Heart right ventricle (tissue), 16 donors: ENCODE data around the gene ZFP30. TPM values are rescaled to one million over a fixed set of nuclear protein-coding genes. Genes with fewer than 3 reads are reported as not detected.
"Not testable (repeated sequence)": the region's sequence is repeated elsewhere in the genome, so short reads cannot be mapped to it uniquely, and the experiment has no call there.

ENCODE experiments used
- ATAC-seq, 8 donors: fragments of 200-7000 bp; cut with Tn5 transposase; one replicate each; pipeline ENCODE4 v1.9.1; 2020; ENCODE audit warnings: mild to moderate bottlenecking in 8 of 8, moderate library complexity in 8 of 8, moderate number of reproducible peaks in 1 of 8
- DNase-seq, 2 donors: peaks; one replicate each; pipeline ENCODE4 v3.0.0-alpha.2; 2020
- H3K27ac ChIP-seq, 10 donors: fragments of 200-600 bp; sonication (generic) in 2 of 10; one replicate each; pipeline versions ENCODE4 v1.5.0 to v1.8.0; 2020 to 2022; ENCODE audit warnings: mild to moderate bottlenecking in 3 of 10
- H3K27me3 ChIP-seq, 7 donors: fragments of 200-600 bp; one replicate each; pipeline ENCODE4 v1.8.0; 2021 to 2022; ENCODE audit warnings: mild to moderate bottlenecking in 2 of 7
- H3K36me3 ChIP-seq, 9 donors: fragments of 200-600 bp; sonication (generic) in 1 of 9; one replicate each; pipeline versions ENCODE4 v1.5.0 to v1.8.0; 2020 to 2022; ENCODE audit warnings: mild to moderate bottlenecking in 2 of 9
- H3K4me1 ChIP-seq, 9 donors: fragments of 200-600 bp; sonication (generic) in 1 of 9; one replicate each; pipeline versions ENCODE4 v1.5.0 to v1.8.0; 2020 to 2022; ENCODE audit warnings: mild to moderate bottlenecking in 4 of 9
- H3K4me3 ChIP-seq, 10 donors: fragments of 200-600 bp; sonication (generic) in 2 of 10; one replicate each; pipeline versions ENCODE4 v1.5.0 to v1.8.0; 2020 to 2022; ENCODE audit warnings: mild to moderate bottlenecking in 7 of 10, moderate library complexity in 2 of 10
- H3K9me3 ChIP-seq, 11 donors: fragments of 200-600 bp in 10 of 11; sonication (generic) in 2 of 11; one replicate each; pipeline versions ENCODE4 v1.5.0 to v1.8.0; 2013 to 2022; ENCODE audit warnings: mild to moderate bottlenecking in 2 of 11, control low read depth in 1 of 11, moderate library complexity in 1 of 11
- WGBS, 2 donors: extraction: QIAGEN DNeasy Blood & Tissue Kit; methylation state at CpG; one replicate each; pipeline ENCODE4 v1.1.7; 2013; ENCODE audit warnings: inconsistent platforms in 1 of 2; 5-methylcytosine and 5-hydroxymethylcytosine counted together
- intact Hi-C, 10 donors: fragments of 100-400 bp; cut with DNase I; formaldehyde crosslinking; loops; one replicate each; pipeline versions ENCODE4 v1.11.1 to v1.14.2; 2022
- polyA plus RNA-seq, 2 donors: library from polyadenylated mRNA; stranded (reverse); fragments of 200-250 nt; gene quantifications; one replicate each; pipeline ENCODE4 v1.2.3, GENCODE V29; 2013
- total RNA-seq, 10 donors: library from RNA; stranded (reverse); fragmentation: NEBNext Ultra II Directional in 3 of 10; extraction: Animal tissue kit (Norgen Biotek cat#: 25700) in 3 of 10; gene quantifications; one replicate each; pipeline versions ENCODE4 v1.2.1 to v1.2.4, GENCODE V29; 2021 to 2023
- TF ChIP-seq, protein P1 (sequence below), 9 donors: fragments of 200-600 bp; sonication (generic) in 2 of 9; IDR thresholded peaks; one replicate each; pipeline versions ENCODE4 v1.5.0 to v1.8.0; 2021 to 2022; ENCODE audit warnings: antibody characterized with exemption in 9 of 9, mild to moderate bottlenecking in 5 of 9, moderate library complexity in 1 of 9
- donor health status: Arrhythmogenic right ventricular cardiomyopathy.
- donor health status: ischemic (EF 13 %, LVEDD 7.1; RV severe dilation, severe dysfunction).
- donor health status: healthy with polysubstance abuse.
- donor health status: DM: no; HTN: yes; CAD: no.
- donor health status: DM: no; HTN: no; CAD: no.
- donor health status: ischemic (EF 25% LVEDD 6.9; RV normal size, moderate dysfunction).
- donor health status: ischemic (EF 25% LVEDD 5.7; RV mildly dilated, moderate dysfunction).
- donor health status: healthy.
- donor health status: DM: yes; HTN: yes; CAD: no.
- donor health status: Ischemic cardiomyopathy.
- donor health status: ischemic (EF 35%, LVEDD 5.7; RV mildly dilated, moderate dysfunction).
- donor health status: nonischemic (EF 11% LVEDD 7.7; RV severe dilation, severe dysfunction).
- donor health status: DM: yes; HTN: yes; CAD: no.
- donor health status: PGD.
- donor health status: ischemic (EF 29% LVEDD 5.4; RV normal size, mild dysfunction).
- donor health status: nonischemic (EF 23%, LVEDD 6.1; RV moderate dilation, normal function).

Gene ZFP30
- total and polyA plus RNA-seq, 12 donors: 1.5 to 12.1 (median 7.4) TPM

DNA sequence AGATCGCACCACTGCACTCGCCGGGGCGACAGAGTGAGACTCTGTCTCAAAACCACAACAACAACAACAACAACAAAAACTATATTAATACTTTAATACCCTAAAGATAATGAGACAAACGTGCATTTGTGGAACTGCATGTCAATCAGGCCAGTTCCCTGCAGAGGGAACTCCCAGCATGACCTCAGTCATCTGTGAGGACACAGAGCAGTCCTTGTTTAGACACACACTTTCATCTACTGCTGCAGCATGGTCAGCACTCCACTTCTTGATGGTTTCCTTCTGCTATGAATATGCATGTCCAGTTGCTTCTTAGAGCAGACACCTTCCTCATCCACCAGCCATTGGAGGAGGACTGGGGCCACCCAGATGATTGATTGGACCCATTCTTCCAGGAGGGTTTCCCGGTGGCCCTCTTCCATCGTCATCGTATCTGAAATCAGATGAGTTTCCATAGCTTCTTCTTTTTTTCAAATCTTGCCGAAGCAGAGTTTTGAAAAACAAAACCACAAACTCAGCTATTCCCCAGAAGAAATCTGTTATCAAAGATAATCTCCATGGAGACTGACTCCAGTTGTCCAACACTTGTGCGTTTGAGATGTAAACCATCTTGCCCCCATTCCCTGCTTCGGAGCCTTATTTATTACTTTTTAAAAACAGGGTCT lies 37.8 kb upstream of the ZFP30 start:
- peak overlapping the region in 4 of 10 donors; percentile 59 to 77 (median 66) for H3K4me3 ChIP-seq
- intact Hi-C loops: loop anchor here in 5 of 10 donors (2.0 to 10.0 kb wide), 4 partner anchors 26 to 186 kb away; partner anchors contain the start of genes ZFP30 (in 2 of the 5), ZNF540 (in 2 of the 5), ZNF571 (in 2 of the 5) and ZNF607 (in 1 of the 5)
- ATAC-seq (no peak), DNase-seq (no peak)
- no peaks in the 10 kb centered on the region for H3K27me3 ChIP-seq
- peaks cover 0 to 27% (median 3%) of the 10 kb centered on the region in 9 donors for H3K36me3 ChIP-seq
- TF ChIP-seq, protein P1, sequence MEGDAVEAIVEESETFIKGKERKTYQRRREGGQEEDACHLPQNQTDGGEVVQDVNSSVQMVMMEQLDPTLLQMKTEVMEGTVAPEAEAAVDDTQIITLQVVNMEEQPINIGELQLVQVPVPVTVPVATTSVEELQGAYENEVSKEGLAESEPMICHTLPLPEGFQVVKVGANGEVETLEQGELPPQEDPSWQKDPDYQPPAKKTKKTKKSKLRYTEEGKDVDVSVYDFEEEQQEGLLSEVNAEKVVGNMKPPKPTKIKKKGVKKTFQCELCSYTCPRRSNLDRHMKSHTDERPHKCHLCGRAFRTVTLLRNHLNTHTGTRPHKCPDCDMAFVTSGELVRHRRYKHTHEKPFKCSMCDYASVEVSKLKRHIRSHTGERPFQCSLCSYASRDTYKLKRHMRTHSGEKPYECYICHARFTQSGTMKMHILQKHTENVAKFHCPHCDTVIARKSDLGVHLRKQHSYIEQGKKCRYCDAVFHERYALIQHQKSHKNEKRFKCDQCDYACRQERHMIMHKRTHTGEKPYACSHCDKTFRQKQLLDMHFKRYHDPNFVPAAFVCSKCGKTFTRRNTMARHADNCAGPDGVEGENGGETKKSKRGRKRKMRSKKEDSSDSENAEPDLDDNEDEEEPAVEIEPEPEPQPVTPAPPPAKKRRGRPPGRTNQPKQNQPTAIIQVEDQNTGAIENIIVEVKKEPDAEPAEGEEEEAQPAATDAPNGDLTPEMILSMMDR (IDR thresholded peaks at IDR 0.05): no peak
- WGBS, 2 donors: 70 to 71% methylated on average over 11 of the region's 11 CpGs
- H3K27ac ChIP-seq: peak overlapping the region in 1 of 10 donors; percentile 83
- H3K4me1 ChIP-seq: peaks cover 0 to 18% (median 8%) of the 10 kb centered on the region in 9 donors
- peaks cover 0 to 40% (median 0%) of the 10 kb centered on the region in 11 donors for H3K9me3 ChIP-seq

- TF ChIP-seq, protein P1 (IDR thresholded peaks at IDR 0.05): peak in 3 of 9 donors; percentile 27 to 39 (median 35)
- H3K27me3 ChIP-seq: no peaks in the 10 kb centered on the region
- H3K4me3 ChIP-seq: peak overlapping the region; percentile 34 to 83 (median 64)
- DNase-seq (peak; percentile 85 to 89), ATAC-seq (peak; percentile 94 to 98 (median 98))
- H3K4me1 ChIP-seq: peaks cover 0 to 18% (median 8%) of the 10 kb centered on the region in 9 donors
- peaks cover 0 to 31% (median 0%) of the 10 kb centered on the region in 11 donors for H3K9me3 ChIP-seq
- WGBS, 2 donors: 0% methylated on average over 48 of the region's 48 CpGs
- intact Hi-C loops: loop anchor here in 5 of 10 donors (1.0 to 10.0 kb wide), 5 partner anchors 27 to 185 kb away; partner anchors contain the start of genes ZFP30 (in 2 of the 5), ZNF540 (in 2 of the 5), ZNF571 (in 2 of the 5) and ZNF607 (in 1 of the 5)
- peaks cover 0 to 20% (median 3%) of the 10 kb centered on the region in 9 donors for H3K36me3 ChIP-seq
- H3K27ac ChIP-seq: peak overlapping the region in 9 of 10 donors; percentile 69 to 90 (median 82)
Measured at GRCh38 chr19:37691881-37692504, 36.7 kb upstream of the ZFP30 start.

- H3K9me3 ChIP-seq: peaks cover 0 to 89% (median 20%) of the 10 kb centered on the region in 11 donors
- no peak for ATAC-seq
- H3K4me1 ChIP-seq: no peaks in the 10 kb centered on the region
Measured at GRCh38 chr19:37683520-37683919, 28.3 kb upstream of the ZFP30 start.

GRCh38 chr19:37669450-37669914 lies 14.2 kb upstream of the ZFP30 start:
- Histone ChIP-seq H3K27me3 (no peaks in the 10 kb centered on the region), H3K27ac (no peak overlapping the region), H3K4me1 (no peaks in the 10 kb centered on the region), H3K9me3 (peaks cover 15 to 100% (median 97%) of the 10 kb centered on the region in 11 donors), H3K4me3 (no peak overlapping the region), H3K36me3 (peaks cover 0 to 51% (median 0%) of the 10 kb centered on the region in 9 donors)
- intact Hi-C loops: no loop called here
- TF ChIP-seq, protein P1 (IDR thresholded peaks at IDR 0.05): no peak
- no peak for ATAC-seq
- 93 to 96% methylated on average over 6 of the region's 6 CpGs for WGBS, 2 donors
- DNase-seq: no peak

More at GRCh38 chr19:37683520-37683919, 28.3 kb upstream of the ZFP30 start:
- intact Hi-C loops: no loop called here
- DNase-seq: no peak
- Histone ChIP-seq H3K36me3 (peaks cover 0 to 74% (median 16%) of the 10 kb centered on the region in 9 donors), H3K27me3 (no peaks in the 10 kb centered on the region), H3K4me3 (no peak overlapping the region), H3K27ac (no peak overlapping the region)
- TF ChIP-seq, protein P1 (IDR thresholded peaks at IDR 0.05): no peak
- WGBS, 2 donors: 94 to 95% methylated on average over 3 of the region's 3 CpGs

- not testable (repeated sequence) for ATAC-seq, DNase-seq, H3K27me3 ChIP-seq, H3K27ac ChIP-seq, H3K36me3 ChIP-seq
- WGBS, 2 donors: 91 to 97% methylated on average over 8 of the region's 8 CpGs
- Histone ChIP-seq H3K9me3 (peaks cover 0 to 45% (median 0%) of the 10 kb centered on the region in 11 donors), H3K4me1 (peaks cover 0 to 31% (median 24%) of the 10 kb centered on the region in 9 donors), H3K4me3 (peak overlapping the region in 1 of 10 donors; percentile 85)
- intact Hi-C loops: loop anchor here in 3 of 10 donors (5.0 kb wide), 2 partner anchors 35 to 60 kb away; no protein-coding TSS in a partner anchor
Measured at GRCh38 chr19:37657157-37657556, 1.9 kb upstream of the ZFP30 start.
